MCF 10A (cell line): ENCODE data around the gene TFF2. TPM values are rescaled to one million over a fixed set of nuclear protein-coding genes. Genes with fewer than 3 reads are reported as not detected.

Source experiments
- BruUV-seq: library from RNA; stranded (reverse); fragments of 400-500 nt; replicated peaks from 2 replicates; lab custom pipeline; 2021; lab: Mats Ljungman, UMichigan
- CTCF ChIA-PET: fragments of 300-600 bp; sonication (Branson Sonifier 250); formaldehyde crosslinking; extraction: SDS; loops from one replicate; lab custom pipeline; 2021; ENCODE audit warnings: antibody characterized with exemption, inconsistent platforms; lab: Yijun Ruan, JAX
- POLR2A ChIA-PET: fragments of 300-600, 350-650 bp; sonication (Branson Sonifier 250); formaldehyde crosslinking; extraction: SDS; loops from one replicate; lab custom pipeline; 2020; ENCODE audit warnings: antibody characterized with exemption, inconsistent platforms; lab: Yijun Ruan, JAX
- DNase-seq: peaks from one replicate; pipeline ENCODE4 v3.0.0-alpha.2; 2018; ENCODE audit not compliant: unreplicated experiment
- H3K27ac Mint-ChIP-seq: one replicate; pipeline ENCODE4 v1.8.0; 2022; ENCODE audit warnings: mild to moderate bottlenecking, low read depth, mixed read lengths; ENCODE audit not compliant: unreplicated experiment
- H3K27me3 Mint-ChIP-seq: one replicate; pipeline ENCODE4 v1.8.0; 2022; ENCODE audit warnings: mixed read lengths; ENCODE audit not compliant: insufficient read depth, unreplicated experiment
- H3K36me3 Mint-ChIP-seq: one replicate; pipeline ENCODE4 v1.8.0; 2022; ENCODE audit warnings: mild to moderate bottlenecking, moderate library complexity, mixed read lengths; ENCODE audit not compliant: insufficient read depth, unreplicated experiment
- H3K4me1 Mint-ChIP-seq: one replicate; pipeline ENCODE4 v1.8.0; 2022; ENCODE audit warnings: mixed read lengths; ENCODE audit not compliant: insufficient read depth, unreplicated experiment
- H3K4me3 Mint-ChIP-seq: one replicate; pipeline ENCODE4 v1.8.0; 2022; ENCODE audit warnings: mild to moderate bottlenecking, moderate library complexity, mixed read lengths; ENCODE audit not compliant: unreplicated experiment
- H3K9me3 Mint-ChIP-seq: one replicate; pipeline ENCODE4 v1.8.0; 2022; ENCODE audit warnings: mixed read lengths; ENCODE audit not compliant: unreplicated experiment
- intact Hi-C: fragments of 100-400 bp; cut with micrococcal nuclease; formaldehyde crosslinking; loops from 2 replicates; pipeline ENCODE4 v1.14.1; 2022
- total RNA-seq: library from RNA; stranded (reverse); gene quantifications from 2 replicates; pipeline ENCODE4 v1.2.3, GENCODE V29; 2022
- TF ChIP-seq, protein P1 (sequence below): fragments of 200-600 bp; IDR thresholded peaks from one replicate; pipeline ENCODE4 v1.8.0; 2022; ENCODE audit warnings: antibody characterized with exemption, mild to moderate bottlenecking; ENCODE audit not compliant: unreplicated experiment

TFF2 gene
- total RNA-seq, 1 experiment from 2014 or later: not detected

DNA sequence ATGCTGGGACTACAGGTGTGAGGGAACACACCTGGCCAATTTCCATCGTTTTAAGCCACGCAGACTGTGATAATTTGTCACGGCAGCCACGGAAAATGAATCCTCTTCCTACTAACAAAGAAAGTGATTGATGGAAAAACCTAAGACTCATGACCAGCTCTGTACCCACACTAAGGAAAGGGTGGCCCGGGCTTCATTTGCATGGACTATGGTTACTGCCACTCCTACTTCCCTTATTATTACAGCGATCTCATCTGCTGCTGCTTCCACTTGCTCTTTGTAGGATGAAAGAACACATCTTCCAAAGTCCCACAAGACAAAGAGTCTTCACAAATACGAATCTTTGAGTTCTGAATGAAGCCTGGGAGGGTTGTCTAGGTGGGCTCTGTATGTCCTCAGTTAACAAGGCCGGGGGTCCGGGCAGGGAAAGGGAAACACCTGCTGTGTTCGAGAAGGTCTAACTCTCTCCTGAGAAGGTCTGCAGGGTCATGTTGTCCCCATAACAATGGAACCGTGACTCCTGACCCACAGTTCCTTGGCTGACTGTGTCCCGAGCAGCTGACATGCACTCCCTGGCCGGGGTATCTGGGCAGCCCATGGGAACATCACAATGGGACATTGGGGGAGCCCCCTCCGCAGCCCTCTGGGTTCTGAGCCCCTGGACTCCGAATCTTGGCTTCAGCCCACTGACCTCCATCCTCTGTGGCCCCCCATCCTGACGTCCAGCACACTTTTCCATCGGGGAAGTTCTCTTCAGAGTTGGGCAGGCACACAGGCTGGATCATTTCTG, 28.8 kb upstream of the TFF2 start:
- Mint-ChIP-seq H3K9me3 (no peaks in the 10 kb centered on the region), H3K4me1 (no peaks in the 10 kb centered on the region), H3K36me3 (no peaks in the 10 kb centered on the region), H3K27ac (no peak overlapping the region), H3K27me3 (peaks cover 19% of the 10 kb centered on the region), H3K4me3 (no peak overlapping the region)
- no peak for DNase-seq
- TF ChIP-seq, protein P1, sequence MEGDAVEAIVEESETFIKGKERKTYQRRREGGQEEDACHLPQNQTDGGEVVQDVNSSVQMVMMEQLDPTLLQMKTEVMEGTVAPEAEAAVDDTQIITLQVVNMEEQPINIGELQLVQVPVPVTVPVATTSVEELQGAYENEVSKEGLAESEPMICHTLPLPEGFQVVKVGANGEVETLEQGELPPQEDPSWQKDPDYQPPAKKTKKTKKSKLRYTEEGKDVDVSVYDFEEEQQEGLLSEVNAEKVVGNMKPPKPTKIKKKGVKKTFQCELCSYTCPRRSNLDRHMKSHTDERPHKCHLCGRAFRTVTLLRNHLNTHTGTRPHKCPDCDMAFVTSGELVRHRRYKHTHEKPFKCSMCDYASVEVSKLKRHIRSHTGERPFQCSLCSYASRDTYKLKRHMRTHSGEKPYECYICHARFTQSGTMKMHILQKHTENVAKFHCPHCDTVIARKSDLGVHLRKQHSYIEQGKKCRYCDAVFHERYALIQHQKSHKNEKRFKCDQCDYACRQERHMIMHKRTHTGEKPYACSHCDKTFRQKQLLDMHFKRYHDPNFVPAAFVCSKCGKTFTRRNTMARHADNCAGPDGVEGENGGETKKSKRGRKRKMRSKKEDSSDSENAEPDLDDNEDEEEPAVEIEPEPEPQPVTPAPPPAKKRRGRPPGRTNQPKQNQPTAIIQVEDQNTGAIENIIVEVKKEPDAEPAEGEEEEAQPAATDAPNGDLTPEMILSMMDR: no peak
- intact Hi-C loops: no loop called here
- POLR2A ChIA-PET: no interaction called here
- CTCF ChIA-PET: interaction anchor here (0.7 kb wide), 1 partner anchor 26 kb away, joined by 3 read pairs; no protein-coding TSS in a partner anchor
- BruUV-seq: no TSS peak

DNA sequence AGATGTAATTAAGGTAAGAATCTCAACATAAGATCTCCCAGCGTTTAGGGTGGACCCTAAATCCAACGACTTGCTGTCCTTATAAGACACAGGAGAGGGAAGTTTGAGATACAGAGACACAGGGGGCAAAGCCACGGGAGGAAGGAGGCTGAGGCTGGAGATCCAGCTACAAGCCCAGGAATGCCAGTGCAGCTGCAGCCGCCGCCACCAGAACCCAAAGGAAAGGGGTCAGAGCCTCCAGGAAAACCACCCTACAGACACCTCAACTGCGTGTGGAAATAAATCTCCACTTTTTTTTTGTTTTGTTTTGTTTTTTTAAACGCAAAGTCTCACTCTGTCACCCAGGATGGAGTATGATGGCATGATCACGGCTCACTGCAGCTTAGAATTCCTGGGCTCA, 27.6 kb upstream of the TFF2 start:
- no peak overlapping the region for H3K4me3 Mint-ChIP-seq
- H3K27me3 Mint-ChIP-seq: peaks cover 19% of the 10 kb centered on the region
- intact Hi-C loops: no loop called here
- TF ChIP-seq, protein P1: no peak
- no peak for DNase-seq
- no peaks in the 10 kb centered on the region for H3K9me3 Mint-ChIP-seq
- no peak overlapping the region for H3K27ac Mint-ChIP-seq
- no peaks in the 10 kb centered on the region for H3K36me3 Mint-ChIP-seq
- ChIA-PET CTCF (interaction anchor here (0.6 to 0.8 kb wide), 3 partner anchors 205 to 233 kb away, joined by 3 to 4 read pairs (median 3); no protein-coding TSS in a partner anchor), POLR2A (no interaction called here)
- no peaks in the 10 kb centered on the region for H3K4me1 Mint-ChIP-seq
- no TSS peak for BruUV-seq

DNA sequence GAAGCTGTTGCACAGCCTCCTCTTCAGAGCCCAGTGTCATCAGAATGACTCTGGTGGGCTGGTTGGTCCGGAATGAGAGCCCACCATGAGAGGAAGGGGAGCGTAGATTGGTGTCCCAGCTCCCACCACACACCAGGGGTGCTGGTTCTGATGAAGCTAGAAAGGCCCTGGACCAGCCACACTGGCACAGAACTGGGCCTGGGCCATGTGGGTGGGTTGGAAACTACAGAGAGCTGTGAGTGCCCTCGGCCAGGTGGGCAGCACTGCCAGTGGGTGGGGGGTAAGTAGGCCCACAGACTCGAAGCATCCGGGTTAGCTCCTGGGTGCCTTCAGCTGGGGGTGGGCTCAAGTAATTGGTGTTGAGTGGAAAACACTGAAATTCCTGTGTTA, 27.2 kb upstream of the TFF2 start:
- no TSS peak for BruUV-seq
- H3K27ac Mint-ChIP-seq: no peak overlapping the region
- intact Hi-C loops: no loop called here
- ChIA-PET CTCF (interaction anchor here (0.6 to 0.7 kb wide), 2 partner anchors 24 to 232 kb away, joined by 3 read pairs; no protein-coding TSS in a partner anchor), POLR2A (no interaction called here)
- no peak for DNase-seq
- no peak overlapping the region for H3K4me3 Mint-ChIP-seq
- H3K9me3 Mint-ChIP-seq: no peaks in the 10 kb centered on the region
- peaks cover 19% of the 10 kb centered on the region for H3K27me3 Mint-ChIP-seq
- H3K36me3 Mint-ChIP-seq: no peaks in the 10 kb centered on the region
- H3K4me1 Mint-ChIP-seq: no peaks in the 10 kb centered on the region
- TF ChIP-seq, protein P1: no peak

DNA sequence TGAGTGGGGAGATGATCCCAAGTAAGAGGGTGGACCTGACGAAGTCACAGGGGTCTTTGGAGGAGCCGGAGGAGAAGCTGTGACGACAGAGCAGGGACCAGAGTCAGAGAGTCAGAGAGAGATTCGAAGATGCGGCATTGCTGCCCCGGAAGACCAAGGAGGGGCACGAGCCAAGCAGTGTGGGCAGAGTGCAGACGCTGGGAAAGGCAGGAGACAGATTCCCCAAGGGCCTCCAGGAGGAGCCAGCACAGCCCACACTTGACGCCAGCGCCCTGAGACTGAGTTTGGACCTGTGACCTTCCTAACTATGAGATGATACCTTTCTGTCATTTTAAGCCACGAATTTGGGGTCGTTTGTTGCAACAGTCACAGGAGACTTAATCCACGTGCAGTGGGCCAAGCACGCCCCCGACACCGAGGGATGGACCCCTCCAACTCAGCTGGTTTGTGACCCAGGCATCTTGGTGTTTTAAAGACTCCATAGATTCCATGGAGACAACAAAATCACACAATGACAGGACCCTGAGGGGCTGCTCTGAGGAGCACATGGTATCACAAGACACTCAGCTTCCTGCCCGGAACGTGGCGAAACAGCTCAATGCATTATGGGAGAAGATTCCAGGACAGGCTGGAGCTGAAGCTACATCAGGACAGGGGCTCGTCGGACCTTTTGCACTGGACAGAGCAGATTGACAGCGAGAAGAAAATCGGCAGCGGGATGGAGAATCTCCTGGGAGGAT, 26.6 kb upstream of the TFF2 start:
- intact Hi-C loops: no loop called here
- POLR2A ChIA-PET: no interaction called here
- Mint-ChIP-seq H3K4me3 (no peak overlapping the region), H3K36me3 (no peaks in the 10 kb centered on the region), H3K9me3 (no peaks in the 10 kb centered on the region), H3K27ac (no peak overlapping the region), H3K27me3 (peaks cover 19% of the 10 kb centered on the region), H3K4me1 (no peaks in the 10 kb centered on the region)
- BruUV-seq: no TSS peak
- TF ChIP-seq, protein P1: no peak
- CTCF ChIA-PET: interaction anchor here (0.7 kb wide), 1 partner anchor 25 kb away, joined by 3 read pairs; no protein-coding TSS in a partner anchor
- no peak for DNase-seq
